Measurements from ENCODE around the gene SCRN1. TPM values are rescaled to one million over a fixed set of nuclear protein-coding genes. Genes with fewer than 3 reads are reported as not detected.

Gene SCRN1
- total RNA-seq, 1 experiment from 2014 or later = 96.2 TPM

- POLR2A ChIA-PET = interaction anchor here (1.4 kb wide), 1 partner anchor 13 kb away, joined by 4 read pairs; no protein-coding TSS in a partner anchor
- peaks cover 27% of the 10 kb centered on the region for H3K4me1 Mint-ChIP-seq
- H3K36me3 Mint-ChIP-seq = no peaks in the 10 kb centered on the region
- H3K27me3 Mint-ChIP-seq (ENCODE audit: low read depth) = no peaks in the 10 kb centered on the region
- DNase-seq (ENCODE audit: low spot score) = no peak
- no peak overlapping the region for H3K27ac Mint-ChIP-seq
- TF ChIP-seq SOX15 (CRISPR knock-in tag; IDR thresholded peaks at IDR 0.05) = no peak
- TF ChIP-seq MAX (CRISPR knock-in tag; IDR thresholded peaks at IDR 0.05) = no peak
- TF ChIP-seq ZSCAN18 (CRISPR knock-in tag; IDR thresholded peaks at IDR 0.05) = no peak
- no peak for TF ChIP-seq ARID4B (CRISPR knock-in tag; IDR thresholded peaks at IDR 0.05; ENCODE audit: borderline replicate concordance)
- TF ChIP-seq CREB1 (CRISPR knock-in tag; IDR thresholded peaks at IDR 0.05) = no peak
- no peak for TF ChIP-seq HMGXB4 (CRISPR knock-in tag; IDR thresholded peaks at IDR 0.05)
- TF ChIP-seq ZBTB21 (CRISPR knock-in tag; IDR thresholded peaks at IDR 0.05; ENCODE audit: borderline replicate concordance) = no peak
- no peak for TF ChIP-seq SMAD4 (CRISPR knock-in tag; IDR thresholded peaks at IDR 0.05)
- no peak for TF ChIP-seq TP53 (CRISPR knock-in tag; IDR thresholded peaks at IDR 0.05)
- TF ChIP-seq FOXK1 (CRISPR knock-in tag; IDR thresholded peaks at IDR 0.05) = no peak
- no peak for TF ChIP-seq ZNF512 (CRISPR knock-in tag; IDR thresholded peaks at IDR 0.05; ENCODE audit: borderline replicate concordance)
- TF ChIP-seq EMX1 (CRISPR knock-in tag; IDR thresholded peaks at IDR 0.05) = no peak
- TF ChIP-seq USF1 (CRISPR knock-in tag; IDR thresholded peaks at IDR 0.05) = no peak
- no peak for TF ChIP-seq NR2C2 (CRISPR knock-in tag; IDR thresholded peaks at IDR 0.05)
- no peak for TF ChIP-seq NR3C1 (CRISPR knock-in tag; conservative IDR thresholded peaks at IDR 0.05; ENCODE audit: low read depth)
- TF ChIP-seq ZNF121 (CRISPR knock-in tag; IDR thresholded peaks at IDR 0.05) = no peak
- H3K4me3 Mint-ChIP-seq = no peak overlapping the region
- ATAC-seq = no peak
- CTCF ChIA-PET = interaction anchor here (1.0 kb wide), 1 partner anchor 10 kb away, joined by 3 read pairs; the partner anchor contains the start of gene FKBP14
- H3K9me3 Mint-ChIP-seq = no peaks in the 10 kb centered on the region
These were observed 46.6 kb upstream of the SCRN1 start for GRCh38 chr7:30036220-30036619.

GRCh38 chr7:30034501-30034900 is 44.9 kb upstream of the SCRN1 start:
- Mint-ChIP-seq H3K4me1 (peaks cover 10% of the 10 kb centered on the region), H3K4me3 (no peak overlapping the region), H3K27ac (no peak overlapping the region), H3K9me3 (no peaks in the 10 kb centered on the region), H3K27me3 (ENCODE audit: low read depth) (no peaks in the 10 kb centered on the region), H3K36me3 (no peaks in the 10 kb centered on the region)
- DNase-seq (ENCODE audit: low spot score) = no peak
- ATAC-seq = no peak
- ChIA-PET CTCF (no interaction called here), POLR2A (no interaction called here)
- no peak for TF ChIP-seq ZBTB21 (CRISPR knock-in tag; IDR thresholded peaks at IDR 0.05; ENCODE audit: borderline replicate concordance)
- TF ChIP-seq JAZF1 (CRISPR knock-in tag; IDR thresholded peaks at IDR 0.05) = no peak
- no peak for TF ChIP-seq ERG (CRISPR knock-in tag; IDR thresholded peaks at IDR 0.05)
- no peak for TF ChIP-seq CREM (CRISPR knock-in tag; IDR thresholded peaks at IDR 0.05)
- TF ChIP-seq IRF1 (CRISPR knock-in tag; IDR thresholded peaks at IDR 0.05) = no peak
- no peak for TF ChIP-seq ZNF281 (CRISPR knock-in tag; IDR thresholded peaks at IDR 0.05)
